Measurements from ENCODE around the gene SPECC1.
A peak's percentile ranks its signal among the peaks of the same experiment; 100 is the strongest.
"Not testable (repeated sequence)": the region's sequence is repeated elsewhere in the genome, so short reads cannot be mapped to it uniquely, and the experiment has no call there.

Gene SPECC1

GRCh38 chr17:20153231-20153630, 144.1 kb downstream of the SPECC1 start:
- no peaks in the 10 kb centered on the region for H3K9me3 ChIP-seq (ENCODE audit: control insufficient read depth in 1 of 2, low read length in 2 of 2)
- H3K4me3 ChIP-seq (ENCODE audit: low read depth in 1 of 2, low read length in 2 of 2), result no peak overlapping the region
- no peaks in the 10 kb centered on the region for H3K27me3 ChIP-seq (ENCODE audit: control insufficient read depth in 1 of 2, insufficient read depth in 2 of 2, low read length in 2 of 2)
- no peak overlapping the region for H3K27ac ChIP-seq (ENCODE audit: low read depth, low read length)
- no peaks in the 10 kb centered on the region for H3K36me3 ChIP-seq (ENCODE audit: control insufficient read depth in 1 of 2, insufficient read depth in 2 of 2, low read length in 2 of 2)
- H3K4me1 ChIP-seq (ENCODE audit: control insufficient read depth in 1 of 2, insufficient read depth in 2 of 2, low read length in 2 of 2), result peaks cover 9 to 11% of the 10 kb centered on the region in 2 donors
- no peak overlapping the region for H3K9ac ChIP-seq (ENCODE audit: low read depth in 1 of 2, low read length in 2 of 2)

- no peak overlapping the region for H3K9ac ChIP-seq (ENCODE audit: low read depth in 1 of 2, low read length in 2 of 2)
- no peak overlapping the region for H3K4me3 ChIP-seq (ENCODE audit: low read depth in 1 of 2, low read length in 2 of 2)
- H3K36me3 ChIP-seq (ENCODE audit: control insufficient read depth in 1 of 2, insufficient read depth in 2 of 2, low read length in 2 of 2), result no peaks in the 10 kb centered on the region
- no peak overlapping the region for H3K27ac ChIP-seq (ENCODE audit: low read depth, low read length)
- H3K9me3 ChIP-seq (ENCODE audit: control insufficient read depth in 1 of 2, low read length in 2 of 2), result no peaks in the 10 kb centered on the region
- peaks cover 9 to 11% of the 10 kb centered on the region in 2 donors for H3K4me1 ChIP-seq (ENCODE audit: control insufficient read depth in 1 of 2, insufficient read depth in 2 of 2, low read length in 2 of 2)
- no peaks in the 10 kb centered on the region for H3K27me3 ChIP-seq (ENCODE audit: control insufficient read depth in 1 of 2, insufficient read depth in 2 of 2, low read length in 2 of 2)
Measured at GRCh38 chr17:20154286-20155000, 145.3 kb downstream of the SPECC1 start.

DNA sequence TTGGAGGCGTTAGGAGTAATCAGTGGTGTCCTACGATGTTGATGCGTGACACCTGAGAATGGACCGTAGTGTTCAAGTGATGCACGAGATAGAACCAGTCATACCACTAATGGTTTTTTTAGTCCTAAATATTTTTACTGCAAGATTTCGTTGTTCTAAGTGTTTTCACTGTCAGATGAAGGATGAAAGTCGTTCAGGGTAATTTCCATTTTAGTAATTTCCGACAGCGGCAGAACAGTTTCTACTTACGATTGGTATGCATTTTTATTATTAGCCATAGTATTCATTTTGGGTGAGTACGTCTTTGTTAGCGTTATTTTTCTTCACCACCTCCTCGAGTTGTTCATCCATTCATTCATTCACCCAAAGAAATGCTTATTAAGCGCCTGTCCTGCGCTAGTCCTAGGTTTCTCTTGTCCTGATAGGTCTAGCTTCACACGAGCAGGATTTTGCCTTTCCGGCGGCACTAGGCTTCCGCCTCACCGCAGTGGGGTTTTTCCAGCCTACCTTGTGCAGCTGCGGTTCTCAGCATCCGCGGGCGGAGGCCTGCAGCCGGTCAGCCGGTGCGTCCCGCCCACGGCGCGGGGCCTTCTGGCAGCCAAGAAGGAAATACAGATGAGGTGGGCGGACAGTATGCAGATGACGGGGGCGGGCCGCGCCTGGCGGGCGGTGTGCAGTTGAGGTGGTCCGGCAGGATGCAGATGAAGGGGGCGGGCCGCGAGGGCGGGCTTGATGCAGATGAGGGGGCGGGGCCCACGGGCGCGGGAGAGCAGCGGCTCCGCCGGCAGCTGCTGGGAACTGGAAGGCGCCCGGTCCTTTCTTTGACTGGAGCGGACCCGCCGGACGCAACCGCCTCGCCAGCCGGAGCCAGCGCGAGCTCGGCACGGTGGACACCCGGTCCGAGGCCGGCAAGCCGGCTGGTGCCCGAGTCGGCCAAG, 146.4 kb downstream of the SPECC1 start:
- H3K9ac ChIP-seq (ENCODE audit: low read depth in 1 of 2, low read length in 2 of 2), result peak overlapping the region; percentile 33 to 66

DNA sequence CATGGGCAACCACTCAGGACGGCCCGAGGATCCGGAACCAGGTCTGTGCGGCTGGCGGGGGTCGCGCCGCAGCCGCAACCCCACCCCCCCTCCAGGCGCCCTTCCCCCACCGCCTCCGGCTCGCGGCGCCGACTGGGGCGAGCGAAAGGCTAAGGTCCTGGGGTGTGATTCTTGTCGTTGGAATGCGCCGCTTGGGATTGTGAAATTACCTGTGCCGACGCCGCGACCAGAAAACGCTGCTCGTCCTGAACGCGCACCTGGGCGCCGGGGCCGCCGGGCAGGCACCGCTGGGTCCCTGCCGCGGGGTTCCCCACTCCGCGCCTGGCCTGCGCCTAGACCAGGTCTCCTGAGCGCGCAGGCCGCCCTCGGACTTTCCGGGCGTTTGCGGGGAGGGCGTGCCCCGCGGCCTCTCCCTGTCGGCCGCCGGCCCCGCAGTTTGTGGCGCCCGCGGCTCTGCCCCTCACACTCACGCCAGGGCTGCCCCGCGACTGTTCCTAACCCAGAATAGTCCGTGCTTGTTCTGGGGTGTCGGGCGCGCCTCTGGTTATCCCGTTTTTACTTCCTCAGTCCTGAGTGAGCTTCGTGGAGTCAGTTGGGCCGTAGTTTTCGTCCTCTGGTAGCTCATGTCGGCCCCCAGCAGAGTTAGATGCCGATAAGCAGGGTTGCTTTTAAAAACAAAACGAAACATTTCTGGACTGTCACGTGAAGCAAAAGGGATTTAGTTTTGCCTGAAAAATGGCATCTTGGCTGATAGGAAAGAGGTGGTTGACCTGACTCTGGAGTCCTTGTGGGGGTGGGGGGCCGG, 147.2 kb downstream of the SPECC1 start:
- Histone ChIP-seq H3K4me3 (ENCODE audit: low read depth in 1 of 2, low read length in 2 of 2) (peak overlapping the region; percentile 79 to 81), H3K9ac (ENCODE audit: low read depth in 1 of 2, low read length in 2 of 2) (peak overlapping the region; percentile 25 to 66), H3K27me3 (ENCODE audit: control insufficient read depth in 1 of 2, insufficient read depth in 2 of 2, low read length in 2 of 2) (no peaks in the 10 kb centered on the region), H3K4me1 (ENCODE audit: control insufficient read depth in 1 of 2, insufficient read depth in 2 of 2, low read length in 2 of 2) (peaks cover 9 to 11% of the 10 kb centered on the region in 2 donors), H3K36me3 (ENCODE audit: control insufficient read depth in 1 of 2, insufficient read depth in 2 of 2, low read length in 2 of 2) (no peaks in the 10 kb centered on the region), H3K9me3 (ENCODE audit: control insufficient read depth in 1 of 2, low read length in 2 of 2) (no peaks in the 10 kb centered on the region), H3K27ac (ENCODE audit: low read depth, low read length) (peak overlapping the region; percentile 69)

More for the DNA sequence above, 146.4 kb downstream of the SPECC1 start:
- H3K36me3 ChIP-seq (ENCODE audit: control insufficient read depth in 1 of 2, insufficient read depth in 2 of 2, low read length in 2 of 2), result no peaks in the 10 kb centered on the region
- peak overlapping the region; percentile 79 to 81 for H3K4me3 ChIP-seq (ENCODE audit: low read depth in 1 of 2, low read length in 2 of 2)
- no peaks in the 10 kb centered on the region for H3K9me3 ChIP-seq (ENCODE audit: control insufficient read depth in 1 of 2, low read length in 2 of 2)
- peaks cover 9 to 11% of the 10 kb centered on the region in 2 donors for H3K4me1 ChIP-seq (ENCODE audit: control insufficient read depth in 1 of 2, insufficient read depth in 2 of 2, low read length in 2 of 2)
- peak overlapping the region; percentile 69 for H3K27ac ChIP-seq (ENCODE audit: low read depth, low read length)
- H3K27me3 ChIP-seq (ENCODE audit: control insufficient read depth in 1 of 2, insufficient read depth in 2 of 2, low read length in 2 of 2), result no peaks in the 10 kb centered on the region

DNA sequence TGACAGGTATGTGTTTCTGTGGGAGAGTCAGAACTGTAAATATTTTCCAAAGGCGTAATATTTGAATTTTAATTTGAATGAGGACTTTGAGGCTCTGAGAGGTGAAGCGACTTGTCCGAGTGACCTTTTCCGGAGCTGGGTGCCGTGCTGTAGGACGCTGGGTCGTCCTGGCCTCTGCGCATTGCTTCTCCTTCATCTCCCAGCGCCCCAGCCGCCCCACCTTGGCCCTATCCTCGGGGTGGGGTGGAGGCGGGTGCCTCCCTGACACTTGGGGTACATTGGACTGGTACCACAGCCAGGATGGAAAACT, 147.8 kb downstream of the SPECC1 start:
- peak overlapping the region; percentile 25 to 66 for H3K9ac ChIP-seq (ENCODE audit: low read depth in 1 of 2, low read length in 2 of 2)
- H3K36me3 ChIP-seq (ENCODE audit: control insufficient read depth in 1 of 2, insufficient read depth in 2 of 2, low read length in 2 of 2), result no peaks in the 10 kb centered on the region
- peaks cover 9 to 11% of the 10 kb centered on the region in 2 donors for H3K4me1 ChIP-seq (ENCODE audit: control insufficient read depth in 1 of 2, insufficient read depth in 2 of 2, low read length in 2 of 2)
- H3K27me3 ChIP-seq (ENCODE audit: control insufficient read depth in 1 of 2, insufficient read depth in 2 of 2, low read length in 2 of 2), result no peaks in the 10 kb centered on the region
- no peaks in the 10 kb centered on the region for H3K9me3 ChIP-seq (ENCODE audit: control insufficient read depth in 1 of 2, low read length in 2 of 2)
- no peak overlapping the region for H3K27ac ChIP-seq (ENCODE audit: low read depth, low read length)
- H3K4me3 ChIP-seq (ENCODE audit: low read depth in 1 of 2, low read length in 2 of 2), result peak overlapping the region; percentile 79 to 81

DNA sequence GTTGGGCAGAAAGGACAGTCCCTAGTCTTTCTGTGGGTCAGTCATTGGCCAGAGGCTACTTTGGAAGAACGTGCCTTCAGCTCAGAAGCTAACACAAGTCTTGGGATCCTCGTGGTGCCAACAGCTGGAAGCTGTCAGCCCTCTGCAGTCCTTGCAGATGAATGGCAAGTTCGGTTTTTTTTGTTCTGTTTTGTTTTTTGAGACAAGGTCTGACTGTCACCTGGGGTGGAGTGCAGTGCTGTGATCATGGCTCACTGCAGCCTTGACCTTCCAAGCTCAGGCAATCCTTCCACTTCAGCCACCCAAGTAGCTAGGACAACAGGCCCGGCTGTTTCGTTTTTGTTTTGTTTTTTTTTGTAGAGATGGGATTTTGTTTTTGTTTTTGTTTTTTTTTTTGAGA, 149.4 kb downstream of the SPECC1 start:
- Histone ChIP-seq H3K36me3 (ENCODE audit: control insufficient read depth in 1 of 2, insufficient read depth in 2 of 2, low read length in 2 of 2) (no peaks in the 10 kb centered on the region), H3K9me3 (ENCODE audit: control insufficient read depth in 1 of 2, low read length in 2 of 2) (no peaks in the 10 kb centered on the region), H3K4me3 (ENCODE audit: low read depth in 1 of 2, low read length in 2 of 2) (no peak overlapping the region), H3K4me1 (ENCODE audit: control insufficient read depth in 1 of 2, insufficient read depth in 2 of 2, low read length in 2 of 2) (peaks cover 9 to 11% of the 10 kb centered on the region in 2 donors), H3K9ac (ENCODE audit: low read depth in 1 of 2, low read length in 2 of 2) (no peak overlapping the region), H3K27ac (ENCODE audit: low read depth, low read length) (no peak overlapping the region), H3K27me3 (ENCODE audit: control insufficient read depth in 1 of 2, insufficient read depth in 2 of 2, low read length in 2 of 2) (no peaks in the 10 kb centered on the region)

GRCh38 chr17:20159406-20160069, 150.4 kb downstream of the SPECC1 start:
- H3K36me3 ChIP-seq (ENCODE audit: control insufficient read depth in 1 of 2, insufficient read depth in 2 of 2, low read length in 2 of 2), result no peaks in the 10 kb centered on the region
- H3K27me3 ChIP-seq (ENCODE audit: control insufficient read depth in 1 of 2, insufficient read depth in 2 of 2, low read length in 2 of 2), result no peaks in the 10 kb centered on the region
- H3K9ac ChIP-seq (ENCODE audit: low read depth in 1 of 2, low read length in 2 of 2), result no peak overlapping the region
- no peak overlapping the region for H3K27ac ChIP-seq (ENCODE audit: low read depth, low read length)
- no peak overlapping the region for H3K4me3 ChIP-seq (ENCODE audit: low read depth in 1 of 2, low read length in 2 of 2)
- H3K9me3 ChIP-seq (ENCODE audit: control insufficient read depth in 1 of 2, low read length in 2 of 2), result no peaks in the 10 kb centered on the region
- peaks cover 9 to 11% of the 10 kb centered on the region in 2 donors for H3K4me1 ChIP-seq (ENCODE audit: control insufficient read depth in 1 of 2, insufficient read depth in 2 of 2, low read length in 2 of 2)

GRCh38 chr17:20165516-20165915, 156.4 kb downstream of the SPECC1 start:
- H3K9ac ChIP-seq (ENCODE audit: low read depth in 1 of 2, low read length in 2 of 2); H3K4me3 ChIP-seq (ENCODE audit: low read depth in 1 of 2, low read length in 2 of 2); H3K27ac ChIP-seq (ENCODE audit: low read depth, low read length): not testable (repeated sequence)

GRCh38 chr17:20170085-20170484, 160.9 kb downstream of the SPECC1 start:
- H3K27ac ChIP-seq (ENCODE audit: low read depth, low read length), result no peak overlapping the region
- H3K4me3 ChIP-seq (ENCODE audit: low read depth in 1 of 2, low read length in 2 of 2), result no peak overlapping the region
- no peaks in the 10 kb centered on the region for H3K9me3 ChIP-seq (ENCODE audit: control insufficient read depth in 1 of 2, low read length in 2 of 2)
- H3K9ac ChIP-seq (ENCODE audit: low read depth in 1 of 2, low read length in 2 of 2), result no peak overlapping the region
- H3K4me1 ChIP-seq (ENCODE audit: control insufficient read depth in 1 of 2, insufficient read depth in 2 of 2, low read length in 2 of 2), result no peaks in the 10 kb centered on the region
- no peaks in the 10 kb centered on the region for H3K36me3 ChIP-seq (ENCODE audit: control insufficient read depth in 1 of 2, insufficient read depth in 2 of 2, low read length in 2 of 2)
- no peaks in the 10 kb centered on the region for H3K27me3 ChIP-seq (ENCODE audit: control insufficient read depth in 1 of 2, insufficient read depth in 2 of 2, low read length in 2 of 2)

More at GRCh38 chr17:20165516-20165915, 156.4 kb downstream of the SPECC1 start:
- H3K4me1 ChIP-seq (ENCODE audit: control insufficient read depth in 1 of 2, insufficient read depth in 2 of 2, low read length in 2 of 2); H3K27me3 ChIP-seq (ENCODE audit: control insufficient read depth in 1 of 2, insufficient read depth in 2 of 2, low read length in 2 of 2); H3K9me3 ChIP-seq (ENCODE audit: control insufficient read depth in 1 of 2, low read length in 2 of 2); H3K36me3 ChIP-seq (ENCODE audit: control insufficient read depth in 1 of 2, insufficient read depth in 2 of 2, low read length in 2 of 2): not testable (repeated sequence)

All from duodenal mucosa (tissue), 2 donors.